Astrocyte (in vitro differentiated cells and primary cell): ENCODE measurements around the gene ZNF782.

ENCODE experiments used
- EZH2 ChIP-seq: IDR thresholded peaks from 2 replicates; pipeline ENCODE4 v1.6.1; 2012; ENCODE audit warnings: mild to moderate bottlenecking, low read length, inconsistent platforms; ENCODE audit not compliant: insufficient read depth
- TF ChIP-seq, protein P1 (sequence below): IDR thresholded peaks from 2 replicates; pipeline ENCODE4 v1.5.1; 2011; ENCODE audit warnings: low read depth, mild to moderate bottlenecking, inconsistent platforms, low read length, moderate library complexity; ENCODE audit not compliant: insufficient read depth

DNA sequence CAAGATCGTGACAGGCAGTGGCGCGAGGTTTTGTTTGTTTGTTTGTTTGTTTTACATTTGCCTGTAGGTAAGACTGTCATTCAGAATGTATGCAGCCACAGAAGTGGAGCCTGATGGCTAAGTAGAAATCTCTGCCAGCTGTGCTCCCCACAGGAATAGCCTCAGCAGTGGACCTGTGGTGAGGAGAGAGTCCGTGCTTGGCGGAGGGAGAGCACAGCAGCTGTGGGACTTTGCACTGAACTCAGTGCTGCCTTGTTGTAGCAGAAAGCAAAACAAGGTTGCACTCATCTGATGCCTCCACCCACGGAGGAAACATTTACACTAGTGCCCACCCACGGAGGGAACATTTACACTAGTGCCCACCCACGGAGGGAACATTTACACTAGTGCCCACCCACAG lies 4.4 kb upstream of the ZNF782 start:
- TF ChIP-seq, protein P1, sequence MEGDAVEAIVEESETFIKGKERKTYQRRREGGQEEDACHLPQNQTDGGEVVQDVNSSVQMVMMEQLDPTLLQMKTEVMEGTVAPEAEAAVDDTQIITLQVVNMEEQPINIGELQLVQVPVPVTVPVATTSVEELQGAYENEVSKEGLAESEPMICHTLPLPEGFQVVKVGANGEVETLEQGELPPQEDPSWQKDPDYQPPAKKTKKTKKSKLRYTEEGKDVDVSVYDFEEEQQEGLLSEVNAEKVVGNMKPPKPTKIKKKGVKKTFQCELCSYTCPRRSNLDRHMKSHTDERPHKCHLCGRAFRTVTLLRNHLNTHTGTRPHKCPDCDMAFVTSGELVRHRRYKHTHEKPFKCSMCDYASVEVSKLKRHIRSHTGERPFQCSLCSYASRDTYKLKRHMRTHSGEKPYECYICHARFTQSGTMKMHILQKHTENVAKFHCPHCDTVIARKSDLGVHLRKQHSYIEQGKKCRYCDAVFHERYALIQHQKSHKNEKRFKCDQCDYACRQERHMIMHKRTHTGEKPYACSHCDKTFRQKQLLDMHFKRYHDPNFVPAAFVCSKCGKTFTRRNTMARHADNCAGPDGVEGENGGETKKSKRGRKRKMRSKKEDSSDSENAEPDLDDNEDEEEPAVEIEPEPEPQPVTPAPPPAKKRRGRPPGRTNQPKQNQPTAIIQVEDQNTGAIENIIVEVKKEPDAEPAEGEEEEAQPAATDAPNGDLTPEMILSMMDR = no peak
- no peak for TF ChIP-seq EZH2
